Gastroesophageal sphincter (tissue), 3 donors: ENCODE data around the gene CASK.

Experiments used
- EP300 ChIP-seq: sonication (generic); formaldehyde crosslinking; IDR thresholded peaks from one replicate; pipeline ENCODE4 v1.6.1; 2017; ENCODE audit warnings: antibody characterized with exemption, mild to moderate bottlenecking
- POLR2A ChIP-seq, 2 donors: fragments of 450-650 bp; IDR thresholded peaks; one replicate each; pipeline ENCODE4 v1.6.1; 2017; ENCODE audit warnings: antibody characterized with exemption in 2 of 2, mild to moderate bottlenecking in 2 of 2, moderate library complexity in 1 of 2
- POLR2AphosphoS5 ChIP-seq: sonication (generic); formaldehyde crosslinking; IDR thresholded peaks from one replicate; pipeline ENCODE4 v1.6.1; 2017; ENCODE audit warnings: antibody characterized with exemption
- TF ChIP-seq, protein P1 (sequence below), 4 experiments: fragments of 200-600 bp in 2 of 4; fragments of 450-650 bp in 2 of 4; sonication (generic) in 1 of 4; IDR thresholded peaks; one replicate each; pipeline ENCODE4 v1.5.1; 2017 to 2019; ENCODE audit warnings: antibody characterized with exemption in 4 of 4, mild to moderate bottlenecking in 2 of 4, moderate library complexity in 2 of 4

DNA sequence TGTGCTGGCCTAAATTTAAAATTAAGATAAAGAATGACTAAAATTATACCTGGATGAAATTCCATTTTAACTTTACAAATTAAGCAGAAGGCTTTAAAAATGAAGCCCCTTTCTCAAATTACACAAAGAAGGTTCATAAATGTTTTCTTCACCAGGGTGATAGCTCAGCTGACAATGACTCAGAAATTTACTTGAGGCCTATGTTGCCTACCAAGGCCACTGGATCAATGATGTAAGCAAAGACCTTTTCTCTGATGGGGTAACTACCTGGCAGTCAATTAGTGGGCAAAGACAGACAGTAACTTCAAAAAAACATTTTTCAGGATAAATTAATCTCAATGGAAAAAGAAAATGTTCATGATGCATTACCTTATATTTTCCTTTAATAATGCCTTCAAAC, 258.4 kb downstream of the CASK start:
- TF ChIP-seq, protein P1, sequence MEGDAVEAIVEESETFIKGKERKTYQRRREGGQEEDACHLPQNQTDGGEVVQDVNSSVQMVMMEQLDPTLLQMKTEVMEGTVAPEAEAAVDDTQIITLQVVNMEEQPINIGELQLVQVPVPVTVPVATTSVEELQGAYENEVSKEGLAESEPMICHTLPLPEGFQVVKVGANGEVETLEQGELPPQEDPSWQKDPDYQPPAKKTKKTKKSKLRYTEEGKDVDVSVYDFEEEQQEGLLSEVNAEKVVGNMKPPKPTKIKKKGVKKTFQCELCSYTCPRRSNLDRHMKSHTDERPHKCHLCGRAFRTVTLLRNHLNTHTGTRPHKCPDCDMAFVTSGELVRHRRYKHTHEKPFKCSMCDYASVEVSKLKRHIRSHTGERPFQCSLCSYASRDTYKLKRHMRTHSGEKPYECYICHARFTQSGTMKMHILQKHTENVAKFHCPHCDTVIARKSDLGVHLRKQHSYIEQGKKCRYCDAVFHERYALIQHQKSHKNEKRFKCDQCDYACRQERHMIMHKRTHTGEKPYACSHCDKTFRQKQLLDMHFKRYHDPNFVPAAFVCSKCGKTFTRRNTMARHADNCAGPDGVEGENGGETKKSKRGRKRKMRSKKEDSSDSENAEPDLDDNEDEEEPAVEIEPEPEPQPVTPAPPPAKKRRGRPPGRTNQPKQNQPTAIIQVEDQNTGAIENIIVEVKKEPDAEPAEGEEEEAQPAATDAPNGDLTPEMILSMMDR (IDR thresholded peaks at IDR 0.05), result no peak
- TF ChIP-seq POLR2A (IDR thresholded peaks at IDR 0.05), result no peak
- no peak for TF ChIP-seq EP300
- no peak for TF ChIP-seq POLR2AphosphoS5
